HEK293T (cell line): Measurements from ENCODE around the gene ITPKB.

Experiments used
- CTCF ChIA-PET: fragments of 350-600 bp; formaldehyde crosslinking; extraction: SDS; loops from one replicate; lab custom pipeline; 2021; ENCODE audit warnings: antibody characterized with exemption, inconsistent platforms; lab: Yijun Ruan, JAX
- POLR2A ChIA-PET: fragments of 350-600 bp; formaldehyde crosslinking; extraction: SDS; loops from one replicate; lab custom pipeline; 2020; ENCODE audit warnings: antibody characterized with exemption, inconsistent platforms; lab: Yijun Ruan, JAX
- DNase-seq: peaks from one replicate; pipeline ENCODE4 v3.0.0; 2012; ENCODE audit warnings: mixed read lengths; ENCODE audit errors: extremely low spot score
- ARNT ChIP-seq: fragments of 450-650 bp; IDR thresholded peaks from 2 replicates; pipeline ENCODE4 v1.6.1; 2017; ENCODE audit warnings: mild to moderate bottlenecking
- BHLHE40 ChIP-seq: fragments of 450-650 bp; IDR thresholded peaks from 2 replicates; pipeline ENCODE4 v1.6.1; 2016; ENCODE audit warnings: mild to moderate bottlenecking, moderate library complexity, borderline replicate concordance
- CTBP1 ChIP-seq: fragments of 450-650 bp; IDR thresholded peaks from 2 replicates; pipeline ENCODE4 v1.6.1; 2016; ENCODE audit warnings: borderline replicate concordance
- ELF4 ChIP-seq: fragments of 450-650 bp; IDR thresholded peaks from 2 replicates; pipeline ENCODE4 v1.6.1; 2017; ENCODE audit warnings: antibody characterized with exemption
- FOXA1 ChIP-seq: fragments of 450-650 bp; IDR thresholded peaks from 2 replicates; pipeline ENCODE4 v1.6.1; 2016; ENCODE audit warnings: mild to moderate bottlenecking
- FOXK2 ChIP-seq: fragments of 450-650 bp; IDR thresholded peaks from 2 replicates; pipeline ENCODE4 v1.6.1; 2016; ENCODE audit warnings: mild to moderate bottlenecking
- FOXM1 ChIP-seq: fragments of 450-650 bp; IDR thresholded peaks from 2 replicates; pipeline ENCODE4 v1.6.1; 2017; ENCODE audit warnings: mild to moderate bottlenecking, borderline replicate concordance
- HDGF ChIP-seq: fragments of 450-650 bp; IDR thresholded peaks from 2 replicates; pipeline ENCODE4 v1.6.1; 2017; ENCODE audit warnings: antibody characterized with exemption, borderline replicate concordance
- L3MBTL2 ChIP-seq: fragments of 450-650 bp; conservative IDR thresholded peaks from 2 replicates; pipeline ENCODE4 v1.6.1; 2016; ENCODE audit warnings: mild to moderate bottlenecking
- LEF1 ChIP-seq: fragments of 450-650 bp; IDR thresholded peaks from 2 replicates; pipeline ENCODE4 v1.6.1; 2017; ENCODE audit warnings: mild to moderate bottlenecking, borderline replicate concordance
- NFRKB ChIP-seq: fragments of 450-650 bp; IDR thresholded peaks from 2 replicates; pipeline ENCODE4 v1.6.1; 2016; ENCODE audit warnings: mild to moderate bottlenecking, moderate library complexity
- SP1 ChIP-seq: fragments of 450-650 bp; IDR thresholded peaks from 2 replicates; pipeline ENCODE4 v1.6.1; 2017
- SUZ12 ChIP-seq: fragments of 450-650 bp; IDR thresholded peaks from 2 replicates; pipeline ENCODE4 v1.6.1; 2016; ENCODE audit warnings: mild to moderate bottlenecking
- TARDBP ChIP-seq: fragments of 450-650 bp; IDR thresholded peaks from 2 replicates; pipeline ENCODE4 v1.6.1; 2016
- ZNF384 ChIP-seq: fragments of 450-650 bp; IDR thresholded peaks from 2 replicates; pipeline ENCODE4 v1.6.1; 2016
- TF ChIP-seq, protein P1 (sequence below): fragments of 450-650 bp; IDR thresholded peaks from 2 replicates; pipeline ENCODE4 v1.6.1; 2016

ITPKB gene

DNA sequence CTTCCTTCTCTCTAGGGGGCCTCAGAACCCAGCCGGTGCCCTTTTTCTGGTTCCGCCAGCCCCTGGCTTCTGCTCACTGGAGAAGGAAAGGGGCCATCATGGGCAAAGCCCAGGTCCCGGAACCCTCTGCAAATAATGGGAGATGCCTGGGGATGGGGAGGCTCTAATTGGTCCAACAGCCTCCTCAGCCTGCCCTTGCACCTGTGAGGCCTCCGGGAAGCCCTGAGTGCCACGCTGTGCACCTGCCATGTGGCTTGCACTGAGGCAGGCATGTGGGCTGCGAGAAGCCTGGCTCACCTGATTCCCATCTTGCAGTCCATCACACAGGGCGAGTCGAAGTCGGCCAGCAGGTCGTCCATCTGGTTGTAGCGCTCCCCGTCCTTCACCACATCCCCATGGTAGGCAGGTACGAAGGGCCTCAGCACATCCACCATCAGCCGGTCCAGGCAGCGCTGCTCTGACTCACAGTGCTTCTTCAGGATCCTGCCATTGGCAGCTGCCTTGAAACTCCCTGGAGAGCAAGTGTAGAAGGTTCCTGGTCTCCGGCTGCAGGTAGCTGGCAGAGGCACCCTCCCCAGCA lies 92.1 kb downstream of the ITPKB start:
- ChIA-PET CTCF (no interaction called here), POLR2A (no interaction called here)
- TF ChIP-seq SP1 (no peak), CTBP1 (no peak), TARDBP (no peak), BHLHE40 (no peak), ARNT (no peak), HDGF (no peak)
- no peak for DNase-seq

DNA sequence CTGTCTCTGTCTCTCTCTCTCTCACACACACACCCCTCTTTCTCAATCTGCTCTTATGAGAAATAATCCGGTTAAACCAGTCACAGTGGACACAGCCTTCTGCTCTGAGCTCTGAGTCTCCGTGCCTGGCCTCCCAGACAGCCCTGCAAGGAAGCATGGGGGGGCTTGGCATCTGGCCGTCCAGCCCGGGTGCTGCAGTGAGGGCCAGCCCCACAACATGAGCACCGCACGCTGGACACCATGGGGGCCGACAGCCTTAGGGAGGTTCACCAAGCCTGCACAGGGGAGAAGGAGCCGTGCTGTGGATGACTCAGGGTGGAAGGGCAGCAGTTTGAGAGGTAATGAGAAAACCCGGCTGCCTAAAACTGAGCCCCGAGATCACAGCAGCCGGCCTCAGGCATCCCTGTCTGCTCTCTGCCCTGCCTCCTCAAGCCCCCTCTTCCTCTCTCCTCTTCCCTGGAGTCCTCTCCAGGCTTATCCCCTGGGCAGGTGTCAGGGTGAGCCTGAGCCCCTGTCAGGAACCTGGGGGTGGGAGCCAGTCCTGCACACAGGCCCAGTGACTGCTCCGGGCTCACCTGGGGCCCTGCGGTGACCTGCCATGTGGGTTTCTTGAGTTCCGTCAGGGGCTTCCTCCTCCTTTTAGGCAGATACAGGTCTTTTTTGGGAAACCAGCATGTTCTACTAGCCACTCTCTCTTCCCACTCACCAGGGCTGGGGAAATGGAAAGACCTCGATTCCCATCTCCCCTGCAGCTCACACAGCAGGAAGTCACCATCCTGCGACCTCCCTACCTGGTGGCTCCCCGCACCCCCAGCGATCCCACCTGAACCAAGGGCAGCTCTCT lies 92.8 kb downstream of the ITPKB start:
- no peak for DNase-seq
- CTCF ChIA-PET = no interaction called here
- POLR2A ChIA-PET = no interaction called here
- TF ChIP-seq FOXM1 (no peak), NFRKB (no peak), SP1 (no peak), CTBP1 (no peak), BHLHE40 (no peak), ELF4 (no peak), FOXA1 (no peak), ZNF384 (no peak), ARNT (no peak)
- TF ChIP-seq, protein P1, sequence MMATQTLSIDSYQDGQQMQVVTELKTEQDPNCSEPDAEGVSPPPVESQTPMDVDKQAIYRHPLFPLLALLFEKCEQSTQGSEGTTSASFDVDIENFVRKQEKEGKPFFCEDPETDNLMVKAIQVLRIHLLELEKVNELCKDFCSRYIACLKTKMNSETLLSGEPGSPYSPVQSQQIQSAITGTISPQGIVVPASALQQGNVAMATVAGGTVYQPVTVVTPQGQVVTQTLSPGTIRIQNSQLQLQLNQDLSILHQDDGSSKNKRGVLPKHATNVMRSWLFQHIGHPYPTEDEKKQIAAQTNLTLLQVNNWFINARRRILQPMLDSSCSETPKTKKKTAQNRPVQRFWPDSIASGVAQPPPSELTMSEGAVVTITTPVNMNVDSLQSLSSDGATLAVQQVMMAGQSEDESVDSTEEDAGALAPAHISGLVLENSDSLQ = no peak

DNA sequence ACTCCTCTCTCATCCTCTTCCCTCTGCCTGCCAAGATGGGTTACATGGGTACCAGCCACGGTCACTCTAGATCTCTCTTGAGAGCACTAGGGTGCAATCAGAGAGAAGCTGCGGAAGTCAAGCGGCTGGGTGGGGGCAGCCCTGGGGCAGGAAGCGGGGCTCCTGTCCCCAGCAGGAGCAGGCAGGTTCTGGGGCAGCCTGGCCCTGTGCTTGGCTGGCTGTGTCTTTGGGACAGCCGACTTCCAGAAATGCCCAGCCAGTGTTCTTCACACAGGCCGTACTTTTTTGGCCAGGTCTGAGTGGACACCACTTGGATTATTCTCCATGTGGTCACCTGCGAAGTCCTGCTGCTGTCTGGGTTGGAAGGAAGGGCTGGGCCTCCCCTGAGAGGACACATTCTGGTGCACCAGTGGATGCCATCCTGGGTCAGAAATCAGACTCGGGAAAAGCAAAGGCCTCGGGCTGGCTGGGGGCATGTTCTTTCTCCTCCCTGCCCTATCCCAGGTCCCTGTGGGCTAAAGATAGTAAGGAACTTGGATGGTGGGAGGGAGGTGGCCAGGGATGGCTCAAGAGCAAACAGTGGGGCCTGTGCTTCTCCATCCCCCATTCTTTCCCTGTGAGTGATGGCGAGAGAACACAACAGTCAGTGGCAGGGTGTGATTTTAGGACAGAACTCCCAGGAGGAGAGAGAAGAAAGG lies 93.7 kb downstream of the ITPKB start:
- POLR2A ChIA-PET = no interaction called here
- no peak for TF ChIP-seq ELF4
- no peak for DNase-seq
- CTCF ChIA-PET = no interaction called here

DNA sequence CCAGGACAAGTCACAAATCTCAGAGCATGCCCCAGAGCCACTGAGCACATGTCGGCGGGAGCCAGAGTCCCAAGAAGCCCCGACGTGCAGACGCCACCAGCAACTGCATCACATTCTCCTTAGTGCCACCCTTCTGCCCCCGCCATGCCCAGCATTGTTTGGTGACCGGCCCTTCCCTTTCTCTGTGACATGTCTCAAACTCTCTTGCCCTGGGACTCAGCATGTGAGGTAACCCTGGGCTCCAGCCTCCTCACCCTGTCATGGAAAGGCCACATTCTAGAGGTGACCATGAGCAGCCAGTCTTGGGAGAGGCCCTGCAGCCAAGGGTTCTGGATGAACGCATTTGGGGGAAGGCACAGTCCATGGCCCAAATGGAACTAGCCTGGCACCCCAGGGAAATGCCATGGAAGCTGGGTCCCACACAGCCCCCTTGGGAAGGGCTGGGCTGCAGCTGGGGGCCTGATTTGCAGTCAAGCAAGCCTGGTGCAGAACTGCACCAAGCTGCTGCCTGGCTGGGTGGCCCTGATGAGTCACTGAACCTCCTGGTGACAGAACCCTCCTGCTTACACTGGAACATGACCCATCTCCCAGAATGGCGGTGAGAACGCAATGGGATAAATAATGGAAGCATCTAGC lies 94.4 kb downstream of the ITPKB start:
- ChIA-PET POLR2A (no interaction called here), CTCF (no interaction called here)
- TF ChIP-seq, protein P1 = no peak
- TF ChIP-seq ELF4 (no peak), FOXA1 (no peak), SUZ12 (no peak), TARDBP (no peak), BHLHE40 (no peak), HDGF (no peak), ZNF384 (no peak), LEF1 (no peak), SP1 (no peak), CTBP1 (no peak), ARNT (no peak), FOXM1 (no peak)
- DNase-seq = no peak

DNA sequence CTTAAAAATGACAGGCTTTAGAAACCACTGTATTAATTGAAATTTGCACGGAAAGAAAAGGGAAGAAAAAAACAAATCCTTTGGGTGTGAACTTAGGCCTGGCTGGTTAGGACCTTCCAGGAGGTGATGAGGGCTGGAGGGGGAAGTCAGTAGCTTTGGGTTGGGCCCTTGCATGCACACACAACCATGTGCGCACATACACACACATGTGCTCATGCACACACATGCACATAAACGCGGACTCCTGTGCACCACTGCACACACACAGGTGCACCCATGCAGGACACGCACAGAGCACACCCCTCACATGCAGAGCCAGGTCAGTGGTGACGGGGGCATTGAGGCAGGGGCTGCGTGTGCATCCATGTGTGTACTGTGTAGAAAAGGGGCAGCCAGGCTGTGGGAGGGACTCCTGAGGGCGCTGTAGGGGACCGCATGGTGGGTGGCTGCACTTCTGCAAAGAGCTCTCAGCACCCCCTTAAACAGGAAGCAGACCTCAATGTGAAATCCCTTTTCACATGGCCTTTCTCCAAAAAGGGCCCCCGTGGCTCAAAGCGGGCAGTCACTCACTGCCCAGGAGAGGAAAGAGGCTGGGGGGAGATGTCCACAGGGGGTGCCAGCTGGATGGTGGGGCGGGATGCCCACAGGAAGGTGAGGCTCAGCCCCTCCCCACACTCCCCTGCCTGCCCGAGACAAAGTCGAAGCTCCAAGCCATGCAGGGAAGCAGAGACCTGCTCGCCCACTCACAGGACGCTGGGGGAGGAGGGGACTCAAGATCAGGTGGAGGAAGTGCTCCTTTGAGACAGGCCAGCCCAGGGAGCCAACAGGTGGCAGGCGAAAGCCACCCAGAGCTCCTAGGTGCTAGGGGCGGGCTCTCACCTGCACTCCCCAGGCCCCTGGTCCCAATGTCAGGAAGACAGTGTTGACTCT lies 95.2 kb downstream of the ITPKB start:
- no peak for DNase-seq
- ChIA-PET CTCF (interaction anchor here (0.9 to 1.1 kb wide), 2 partner anchors 9 to 10 kb away, joined by 3 to 5 read pairs; no protein-coding TSS in a partner anchor), POLR2A (no interaction called here)
- TF ChIP-seq BHLHE40 = no peak
- TF ChIP-seq NFRKB = no peak
- TF ChIP-seq TARDBP = no peak
- no peak for TF ChIP-seq CTBP1
- no peak for TF ChIP-seq L3MBTL2
- no peak for TF ChIP-seq ZNF384
- no peak for TF ChIP-seq LEF1
- no peak for TF ChIP-seq FOXK2
- no peak for TF ChIP-seq ELF4
- TF ChIP-seq HDGF = no peak
- no peak for TF ChIP-seq FOXM1
- TF ChIP-seq, protein P1 = no peak
